ENCODE data around the gene PPM1H. TPM values are rescaled to one million over a fixed set of nuclear protein-coding genes. Genes with fewer than 3 reads are reported as not detected.
A peak's percentile ranks its signal among the peaks of the same experiment; 100 is the strongest.

PPM1H gene
- total and polyA plus RNA-seq, 10 of the 15 experiments (the other 5 are each of a cell fraction or from before 2014, with no cell fraction given) = 0.11 to 0.83 (median 0.49) TPM

- DNase-seq (ENCODE audit: low read depth, low spot score) (no peak), ATAC-seq (no peak), FAIRE-seq (no peak)
- Histone ChIP-seq H2AFZ (ENCODE audit: control insufficient read depth, low read depth, low read length) (no peak overlapping the region), H3K36me3 (ENCODE audit: control insufficient read depth in 2 of 2, insufficient read depth in 2 of 2, low read length in 1 of 2) (no peaks in the 10 kb centered on the region), H3K9ac (ENCODE audit: control insufficient read depth, insufficient read depth, low read length) (no peak overlapping the region), H3K4me2 (ENCODE audit: control insufficient read depth, insufficient read depth) (no peak overlapping the region), H3K79me2 (ENCODE audit: control insufficient read depth, insufficient read depth, low read length) (no peaks in the 10 kb centered on the region), H4K20me1 (ENCODE audit: control insufficient read depth, insufficient read depth) (no peaks in the 10 kb centered on the region), H3K27ac (ENCODE audit: control insufficient read depth, insufficient read depth) (no peak overlapping the region), H3K4me1 (ENCODE audit: control insufficient read depth, insufficient read depth, low read length) (0 out of 2 replicates have a peak, but pooled peaks cover 3% of the 10 kb centered on the region), H3K4me3 (no peak overlapping the region), H3K27me3 (replicated peaks in 1 of 2; ENCODE audit: control insufficient read depth in 2 of 2, insufficient read depth in 2 of 2, low read length in 1 of 2) (no peaks in the 10 kb centered on the region; a peak in 2 of 4 replicates), H3K9me3 (replicated peaks; ENCODE audit: control insufficient read depth, insufficient read depth, low read length) (no peaks in the 10 kb centered on the region; the same call in 1 of the 3 replicates)
- in situ Hi-C loops (cut with MboI) (no loop called here), intact Hi-C loops (cut with micrococcal nuclease; ENCODE audit: unreplicated experiment) (no loop called here)
- RAD21 ChIA-PET (ENCODE audit: unreplicated experiment) = interaction anchor here (1.0 to 1.1 kb wide), 2 partner anchors 8 to 19 kb away, joined by 3 read pairs; no protein-coding TSS in a partner anchor
- no TSS peak for BruUV-seq (replicated peaks)
- TF ChIP-seq, protein P1, sequence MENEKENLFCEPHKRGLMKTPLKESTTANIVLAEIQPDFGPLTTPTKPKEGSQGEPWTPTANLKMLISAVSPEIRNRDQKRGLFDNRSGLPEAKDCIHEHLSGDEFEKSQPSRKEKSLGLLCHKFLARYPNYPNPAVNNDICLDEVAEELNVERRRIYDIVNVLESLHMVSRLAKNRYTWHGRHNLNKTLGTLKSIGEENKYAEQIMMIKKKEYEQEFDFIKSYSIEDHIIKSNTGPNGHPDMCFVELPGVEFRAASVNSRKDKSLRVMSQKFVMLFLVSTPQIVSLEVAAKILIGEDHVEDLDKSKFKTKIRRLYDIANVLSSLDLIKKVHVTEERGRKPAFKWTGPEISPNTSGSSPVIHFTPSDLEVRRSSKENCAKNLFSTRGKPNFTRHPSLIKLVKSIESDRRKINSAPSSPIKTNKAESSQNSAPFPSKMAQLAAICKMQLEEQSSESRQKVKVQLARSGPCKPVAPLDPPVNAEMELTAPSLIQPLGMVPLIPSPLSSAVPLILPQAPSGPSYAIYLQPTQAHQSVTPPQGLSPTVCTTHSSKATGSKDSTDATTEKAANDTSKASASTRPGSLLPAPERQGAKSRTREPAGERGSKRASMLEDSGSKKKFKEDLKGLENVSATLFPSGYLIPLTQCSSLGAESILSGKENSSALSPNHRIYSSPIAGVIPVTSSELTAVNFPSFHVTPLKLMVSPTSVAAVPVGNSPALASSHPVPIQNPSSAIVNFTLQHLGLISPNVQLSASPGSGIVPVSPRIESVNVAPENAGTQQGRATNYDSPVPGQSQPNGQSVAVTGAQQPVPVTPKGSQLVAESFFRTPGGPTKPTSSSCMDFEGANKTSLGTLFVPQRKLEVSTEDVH (IDR thresholded peaks at IDR 0.05; ENCODE audit: low read depth, partially characterized antibody) = no peak
- peak; percentile 37; the same call in 1 of the 2 replicates for TF ChIP-seq NFIC (IDR thresholded peaks at IDR 0.05; ENCODE audit: low read depth, low read length)
- no peak for TF ChIP-seq SP1 (IDR thresholded peaks at IDR 0.05; ENCODE audit: low read depth, low read length)
- no peak for TF ChIP-seq IKZF2 (IDR thresholded peaks at IDR 0.05)
- peak; percentile 72 for TF ChIP-seq MEF2A (IDR thresholded peaks at IDR 0.05; ENCODE audit: insufficient read depth, low read depth, low read length)
- no peak for TF ChIP-seq ZNF207 (IDR thresholded peaks at IDR 0.05; ENCODE audit: borderline replicate concordance)
- no peak for TF ChIP-seq RAD51 (IDR thresholded peaks at IDR 0.05)
- peak; percentile 60; the same call in 1 of the 2 replicates for TF ChIP-seq CREB1 (IDR thresholded peaks at IDR 0.05; ENCODE audit: low read depth)
- no peak for TF ChIP-seq TARDBP (IDR thresholded peaks at IDR 0.05; ENCODE audit: borderline replicate concordance)
- peak; percentile 32; the same call in 1 of the 2 replicates for TF ChIP-seq CREM (IDR thresholded peaks at IDR 0.05; ENCODE audit: low read depth)
- peak; percentile 69 for TF ChIP-seq JUNB (IDR thresholded peaks at IDR 0.05)
- no peak for TF ChIP-seq IKZF1 (conservative IDR thresholded peaks at IDR 0.05)
- SMC1A ChIA-PET (ENCODE audit: uncharacterized antibody, unreplicated experiment) = interaction anchor here (1.2 to 1.9 kb wide), 3 partner anchors 10 to 137 kb away, joined by 3 to 8 read pairs (median 8); no protein-coding TSS in a partner anchor
- CTCF ChIA-PET = interaction anchor here (0.7 to 1.3 kb wide), 6 partner anchors 9 to 143 kb away, joined by 3 to 4 read pairs (median 3); no protein-coding TSS in a partner anchor
- POLR2A ChIA-PET = interaction anchor here (0.9 kb wide), 1 partner anchor 8 kb away, joined by 4 read pairs; no protein-coding TSS in a partner anchor
- 58% methylated on average over 2 of the region's 2 CpGs for WGBS (ENCODE audit: insufficient coverage, insufficient replicate concordance, low lambda C conversion rate, missing lambda C conversion rate)
These were observed 283.8 kb downstream of the PPM1H start for GRCh38 chr12:62651138-62651537.

Measured in GM12878 (cell line).